GM12892 (cell line): ENCODE measurements around the gene PARS2.

Source experiments
- POLR2A ChIP-seq: IDR thresholded peaks from 2 replicates; pipeline ENCODE4 v1.6.1; 2011; ENCODE audit warnings: low read depth, low read length, control low read depth
- POLR2AphosphoS5 ChIP-seq: IDR thresholded peaks from 2 replicates; pipeline ENCODE4 v1.6.1; 2011; ENCODE audit warnings: low read depth, low read length, control low read depth

GRCh38 chr1:54711536-54711935 is 52.8 kb downstream of the PARS2 start:
- no peak for TF ChIP-seq POLR2AphosphoS5
- TF ChIP-seq POLR2A, result no peak
